ENCODE data around the gene FAM50A. TPM values are rescaled to one million over a fixed set of nuclear protein-coding genes. Genes with fewer than 3 reads are reported as not detected.

Gene FAM50A
- total RNA-seq, 6 donors from 2014 or later: 59.0 to 144 (median 72.7) TPM

GRCh38 chrX:154471839-154472684 is 28.1 kb downstream of the FAM50A start:
- WGBS, 2 donors: 87 to 92% methylated on average over 15 to 23 of the region's 23 CpGs
- Histone ChIP-seq H3K4me3 (no peak overlapping the region), H3K27ac (no peak overlapping the region), H3K9me3 (no peaks in the 10 kb centered on the region), H3K27me3 (no peaks in the 10 kb centered on the region), H3K4me1 (no peaks in the 10 kb centered on the region), H3K36me3 (peaks cover 0 to 43% (median 17%) of the 10 kb centered on the region in 4 donors)
- no peak for ATAC-seq (ENCODE audit: low FRiP score in 2 of 2)
- TF ChIP-seq POLR2AphosphoS5 (IDR thresholded peaks at IDR 0.05) (no peak), CTCF (IDR thresholded peaks at IDR 0.05) (no peak), POLR2A (IDR thresholded peaks at IDR 0.05) (no peak), EP300 (IDR thresholded peaks at IDR 0.05) (no peak)
- no peak for DNase-seq

- Histone ChIP-seq H3K27me3 (no peaks in the 10 kb centered on the region), H3K9me3 (no peaks in the 10 kb centered on the region), H3K36me3 (peaks cover 0 to 36% (median 14%) of the 10 kb centered on the region in 4 donors), H3K4me3 (no peak overlapping the region), H3K27ac (no peak overlapping the region), H3K4me1 (peaks cover 0 to under 1% (median 0%) of the 10 kb centered on the region in 4 donors)
- 83 to 84% methylated on average over 18 to 26 of the region's 28 CpGs for WGBS, 2 donors
- DNase-seq (no peak), ATAC-seq (ENCODE audit: low FRiP score in 2 of 2) (no peak)
- TF ChIP-seq POLR2A (IDR thresholded peaks at IDR 0.05) (no peak), CTCF (IDR thresholded peaks at IDR 0.05) (no peak), POLR2AphosphoS5 (IDR thresholded peaks at IDR 0.05) (no peak), EP300 (IDR thresholded peaks at IDR 0.05) (no peak)
These were observed 29.0 kb downstream of the FAM50A start for GRCh38 chrX:154472685-154473632.

GRCh38 chrX:154473683-154474082 is 29.7 kb downstream of the FAM50A start:
- H3K27me3 ChIP-seq: no peaks in the 10 kb centered on the region
- DNase-seq: no peak
- no peak for ATAC-seq (ENCODE audit: low FRiP score in 2 of 2)
- no peaks in the 10 kb centered on the region for H3K9me3 ChIP-seq
- TF ChIP-seq POLR2AphosphoS5 (IDR thresholded peaks at IDR 0.05) (no peak), CTCF (IDR thresholded peaks at IDR 0.05) (no peak), EP300 (IDR thresholded peaks at IDR 0.05) (no peak), POLR2A (IDR thresholded peaks at IDR 0.05) (no peak)
- WGBS, 2 donors: 72 to 78% methylated on average over 3 to 7 of the region's 7 CpGs
- H3K4me1 ChIP-seq: peaks cover 0 to 6% (median 0%) of the 10 kb centered on the region in 4 donors
- H3K36me3 ChIP-seq: peaks cover 0 to 28% (median 10%) of the 10 kb centered on the region in 4 donors
- no peak overlapping the region for H3K4me3 ChIP-seq
- no peak overlapping the region for H3K27ac ChIP-seq

DNA sequence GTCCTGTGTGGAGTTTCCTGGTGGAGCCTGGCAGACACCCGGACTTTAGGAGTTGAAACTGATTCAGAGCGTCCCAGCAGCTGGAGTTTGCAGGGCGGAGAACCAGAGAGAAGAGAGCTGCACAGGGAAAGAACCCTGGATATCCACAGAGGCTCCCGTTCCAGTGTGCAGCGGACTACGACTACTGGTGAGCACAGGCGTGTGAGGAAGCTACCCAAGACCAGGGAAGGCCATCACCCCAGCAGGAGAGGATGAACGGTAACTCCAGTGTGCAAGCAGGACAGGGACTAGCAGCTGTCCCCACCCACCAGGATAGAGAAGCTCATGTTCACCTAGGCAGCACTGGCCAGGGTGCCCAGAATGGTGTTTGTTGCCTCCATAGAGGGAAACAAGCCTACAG is 32.9 kb downstream of the FAM50A start:
- 87 to 91% methylated on average over 6 to 8 of the region's 8 CpGs for WGBS, 2 donors
- H3K27ac ChIP-seq: no peak overlapping the region

More for the DNA sequence above, 32.9 kb downstream of the FAM50A start:
- H3K4me1 ChIP-seq: peaks cover 0 to 6% (median 4%) of the 10 kb centered on the region in 4 donors
- no peaks in the 10 kb centered on the region for H3K27me3 ChIP-seq
- DNase-seq (no peak), ATAC-seq (ENCODE audit: low FRiP score in 2 of 2) (no peak)
- peaks cover 0 to 4% (median 0%) of the 10 kb centered on the region in 4 donors for H3K36me3 ChIP-seq
- no peaks in the 10 kb centered on the region for H3K9me3 ChIP-seq
- no peak overlapping the region for H3K4me3 ChIP-seq
- TF ChIP-seq CTCF (IDR thresholded peaks at IDR 0.05) (no peak), POLR2A (IDR thresholded peaks at IDR 0.05) (no peak), POLR2AphosphoS5 (IDR thresholded peaks at IDR 0.05) (no peak), EP300 (IDR thresholded peaks at IDR 0.05) (no peak)

All from upper lobe of left lung (tissue), 6 donors.